Stimulated activated CD4-positive, alpha-beta T cell treated with anti-CD3 and anti-CD28 coated beads, Interleukin-4, amount 100 ng/mL, for 48 hours (primary cell): Measurements from ENCODE around the gene CD200R1L.

Experiments used
- DNase-seq, 2 donors: peaks; one replicate each; pipeline ENCODE4 v3.0.0-alpha.2; 2020; ENCODE audit warnings: low read depth in 2 of 2

The CD200R1L gene

GRCh38 chr3:112822064-112823055 is 24.3 kb downstream of the CD200R1L start:
- DNase-seq: no peak

- no peak for DNase-seq
Measured at GRCh38 chr3:112818289-112818688, 28.4 kb downstream of the CD200R1L start.

- DNase-seq: no peak
Measured at GRCh38 chr3:112817797-112818196, 28.9 kb downstream of the CD200R1L start.

GRCh38 chr3:112817271-112817670 is 29.4 kb downstream of the CD200R1L start:
- no peak for DNase-seq

- no peak for DNase-seq
Measured at GRCh38 chr3:112815981-112816380, 30.7 kb downstream of the CD200R1L start.

GRCh38 chr3:112814266-112814665 is 32.4 kb downstream of the CD200R1L start:
- no peak for DNase-seq

- no peak for DNase-seq
Measured at GRCh38 chr3:112813723-112814171, 32.9 kb downstream of the CD200R1L start.

- no peak for DNase-seq
Measured at GRCh38 chr3:112813016-112813415, 33.6 kb downstream of the CD200R1L start.

GRCh38 chr3:112811917-112812660 is 34.6 kb downstream of the CD200R1L start:
- no peak for DNase-seq

GRCh38 chr3:112811131-112811884 is 35.4 kb downstream of the CD200R1L start:
- DNase-seq: no peak

- DNase-seq: no peak
Measured at GRCh38 chr3:112810561-112810960, 36.1 kb downstream of the CD200R1L start.

- no peak for DNase-seq
Measured at GRCh38 chr3:112808136-112808535, 38.5 kb downstream of the CD200R1L start.

GRCh38 chr3:112807685-112808084 is 39.0 kb downstream of the CD200R1L start:
- no peak for DNase-seq

- DNase-seq: no peak
Measured at GRCh38 chr3:112806903-112807302, 39.8 kb downstream of the CD200R1L start.

GRCh38 chr3:112805126-112805525 is 41.5 kb downstream of the CD200R1L start:
- no peak for DNase-seq

GRCh38 chr3:112804021-112804420 is 42.6 kb downstream of the CD200R1L start:
- no peak for DNase-seq

GRCh38 chr3:112803467-112803866 is 43.2 kb downstream of the CD200R1L start:
- no peak for DNase-seq

GRCh38 chr3:112802338-112802737 is 44.3 kb downstream of the CD200R1L start:
- no peak for DNase-seq

GRCh38 chr3:112799946-112800345 is 46.7 kb downstream of the CD200R1L start:
- no peak for DNase-seq

GRCh38 chr3:112794622-112795172 is 52.0 kb downstream of the CD200R1L start:
- no peak for DNase-seq

- no peak for DNase-seq
Measured at GRCh38 chr3:112793326-112794081, 53.2 kb downstream of the CD200R1L start.
